GM10266 (cell line): ENCODE measurements around the gene ZNF57.
"Not testable (repeated sequence)": the region's sequence is repeated elsewhere in the genome, so short reads cannot be mapped to it uniquely, and the experiment has no call there.

ENCODE experiments used
- DNase-seq: peaks from one replicate; pipeline ENCODE4 v3.0.0; 2012; ENCODE audit errors: extremely low spot score
- CTCF ChIP-seq: IDR thresholded peaks from 2 replicates; pipeline ENCODE4 v1.5.1; 2012; ENCODE audit warnings: mild to moderate bottlenecking, low read depth; ENCODE audit not compliant: control insufficient read depth, insufficient read depth; ENCODE audit errors: missing control alignments

Gene ZNF57

GRCh38 chr19:2865334-2866100 lies 35.2 kb upstream of the ZNF57 start:
- no peak for TF ChIP-seq CTCF
- no peak for DNase-seq

- DNase-seq: no peak
- no peak for TF ChIP-seq CTCF
Measured at GRCh38 chr19:2866495-2867024, 34.2 kb upstream of the ZNF57 start.

GRCh38 chr19:2867025-2867991 lies 33.4 kb upstream of the ZNF57 start, which contains the start of gene ZNF556:
ZNF556 (plus strand) TSS chr19:2867335; CDS start chr19:2867422, 87 bp downstream.
- no peak for TF ChIP-seq CTCF

GRCh38 chr19:2869618-2870017 lies 31.1 kb upstream of the ZNF57 start:
- TF ChIP-seq CTCF: no peak
- no peak for DNase-seq

More at GRCh38 chr19:2867025-2867991, 33.4 kb upstream of the ZNF57 start, which contains the start of gene ZNF556:
- no peak for DNase-seq

- DNase-seq: not testable (repeated sequence)
- TF ChIP-seq CTCF: peak; percentile 19
Measured at GRCh38 chr19:2872175-2872574, 28.6 kb upstream of the ZNF57 start.

- DNase-seq: no peak
- no peak for TF ChIP-seq CTCF
Measured at GRCh38 chr19:2877398-2878331, 23.1 kb upstream of the ZNF57 start.
